Upper lobe of left lung (tissue), 4 donors: ENCODE measurements around the gene HSD17B4.

ENCODE experiments used
- EP300 ChIP-seq, 4 donors: sonication (generic); formaldehyde crosslinking; IDR thresholded peaks; one replicate each; pipeline ENCODE4 v1.5.1; 2017; ENCODE audit warnings: antibody characterized with exemption in 4 of 4, control low read depth in 2 of 4
- POLR2A ChIP-seq, 4 donors: fragments of 450-650 bp; IDR thresholded peaks; one replicate each; pipeline ENCODE4 v1.5.1; 2016 to 2017; ENCODE audit warnings: antibody characterized with exemption in 4 of 4, mild to moderate bottlenecking in 2 of 4
- POLR2AphosphoS5 ChIP-seq, 2 donors: sonication (generic); formaldehyde crosslinking; IDR thresholded peaks; one replicate each; pipeline ENCODE4 v1.5.1; 2017; ENCODE audit warnings: antibody characterized with exemption in 2 of 2
- TF ChIP-seq, protein P1 (sequence below), 6 experiments: fragments of 450-650 bp in 4 of 6; fragments of 200-600 bp in 2 of 6; sonication (generic) in 2 of 6; IDR thresholded peaks; one replicate each; pipeline ENCODE4 v1.5.1; 2016 to 2019; ENCODE audit warnings: antibody characterized with exemption in 6 of 6

GRCh38 chr5:119406551-119407110, 45.7 kb upstream of the HSD17B4 start:
- TF ChIP-seq, protein P1, sequence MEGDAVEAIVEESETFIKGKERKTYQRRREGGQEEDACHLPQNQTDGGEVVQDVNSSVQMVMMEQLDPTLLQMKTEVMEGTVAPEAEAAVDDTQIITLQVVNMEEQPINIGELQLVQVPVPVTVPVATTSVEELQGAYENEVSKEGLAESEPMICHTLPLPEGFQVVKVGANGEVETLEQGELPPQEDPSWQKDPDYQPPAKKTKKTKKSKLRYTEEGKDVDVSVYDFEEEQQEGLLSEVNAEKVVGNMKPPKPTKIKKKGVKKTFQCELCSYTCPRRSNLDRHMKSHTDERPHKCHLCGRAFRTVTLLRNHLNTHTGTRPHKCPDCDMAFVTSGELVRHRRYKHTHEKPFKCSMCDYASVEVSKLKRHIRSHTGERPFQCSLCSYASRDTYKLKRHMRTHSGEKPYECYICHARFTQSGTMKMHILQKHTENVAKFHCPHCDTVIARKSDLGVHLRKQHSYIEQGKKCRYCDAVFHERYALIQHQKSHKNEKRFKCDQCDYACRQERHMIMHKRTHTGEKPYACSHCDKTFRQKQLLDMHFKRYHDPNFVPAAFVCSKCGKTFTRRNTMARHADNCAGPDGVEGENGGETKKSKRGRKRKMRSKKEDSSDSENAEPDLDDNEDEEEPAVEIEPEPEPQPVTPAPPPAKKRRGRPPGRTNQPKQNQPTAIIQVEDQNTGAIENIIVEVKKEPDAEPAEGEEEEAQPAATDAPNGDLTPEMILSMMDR (IDR thresholded peaks at IDR 0.05), result no peak
- TF ChIP-seq POLR2A (IDR thresholded peaks at IDR 0.05) (no peak), POLR2AphosphoS5 (IDR thresholded peaks at IDR 0.05) (no peak), EP300 (IDR thresholded peaks at IDR 0.05) (no peak)
